Parathyroid adenoma (tissue), 2 donors: ENCODE measurements around the gene CRIM1.
A peak's percentile ranks its signal among the peaks of the same experiment; 100 is the strongest.

Experiments used
- H2AFZ ChIP-seq: fragments of 300-600 bp; sonication (generic); one replicate; pipeline ENCODE4 v1.7.0; 2017; ENCODE audit warnings: antibody characterized with exemption, mild to moderate bottlenecking
- H3K27ac ChIP-seq: fragments of 300-600 bp; sonication (generic); one replicate; pipeline ENCODE4 v1.7.0; 2017
- H3K27me3 ChIP-seq: fragments of 300-600 bp; sonication (generic); one replicate; pipeline ENCODE4 v1.7.0; 2017; ENCODE audit warnings: low read length; ENCODE audit not compliant: control insufficient read depth, insufficient read depth
- H3K36me3 ChIP-seq: fragments of 300-600 bp; sonication (generic); one replicate; pipeline ENCODE4 v1.7.0; 2017; ENCODE audit warnings: low read length; ENCODE audit not compliant: control insufficient read depth, insufficient read depth
- H3K4me1 ChIP-seq: fragments of 300-600 bp; sonication (generic); one replicate; pipeline ENCODE4 v1.7.0; 2017; ENCODE audit warnings: control low read depth
- H3K4me2 ChIP-seq: fragments of 300-600 bp; sonication (generic); one replicate; pipeline ENCODE4 v1.7.0; 2017; ENCODE audit warnings: low read length
- H3K4me3 ChIP-seq: fragments of 300-600 bp; sonication (generic); one replicate; pipeline ENCODE4 v1.7.0; 2017; ENCODE audit warnings: low read depth, low read length
- H3K79me2 ChIP-seq: fragments of 300-600 bp; sonication (generic); one replicate; pipeline ENCODE4 v1.7.0; 2017; ENCODE audit warnings: control low read depth
- H3K9ac ChIP-seq: fragments of 300-600 bp; sonication (generic); one replicate; pipeline ENCODE4 v1.7.0; 2017; ENCODE audit warnings: mild to moderate bottlenecking
- H3K9me3 ChIP-seq: fragments of 300-600 bp; sonication (generic); one replicate; pipeline ENCODE4 v1.7.0; 2017; ENCODE audit warnings: low read length; ENCODE audit not compliant: control insufficient read depth
- TF ChIP-seq, protein P1 (sequence below): fragments of 300-600 bp; sonication (generic); IDR thresholded peaks from one replicate; pipeline ENCODE4 v1.7.0; 2017; ENCODE audit warnings: antibody characterized with exemption, mild to moderate bottlenecking
- donor health status: primary hyperparathyroidism.

CRIM1 gene

DNA sequence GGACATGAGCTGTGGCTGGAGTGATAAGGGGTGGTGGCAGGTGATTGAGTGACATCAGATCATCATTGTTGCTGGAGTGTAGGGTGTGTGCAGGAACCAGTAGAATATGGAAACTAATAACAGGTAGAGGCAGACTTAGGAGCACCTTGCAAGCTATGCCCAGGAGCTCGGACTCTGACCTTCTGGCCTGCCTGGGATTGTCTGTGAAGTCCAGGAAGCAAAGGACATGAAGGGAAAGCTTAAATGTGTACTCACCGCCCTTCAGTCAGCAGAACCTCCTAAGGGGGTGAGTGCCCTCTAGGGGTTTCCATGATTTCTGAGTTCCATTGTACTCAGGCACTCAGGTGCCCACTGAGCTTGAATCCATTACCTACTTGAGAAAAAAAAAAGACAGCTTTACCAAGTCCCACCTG lies 104.2 kb downstream of the CRIM1 start:
- H3K9ac ChIP-seq, result no peak overlapping the region

GRCh38 chr2:36461039-36461681 lies 105.6 kb downstream of the CRIM1 start:
- H2AFZ ChIP-seq, result no peak overlapping the region
- no peak overlapping the region for H3K27ac ChIP-seq
- no peak overlapping the region for H3K9ac ChIP-seq
- no peaks in the 10 kb centered on the region for H3K9me3 ChIP-seq
- TF ChIP-seq, protein P1, sequence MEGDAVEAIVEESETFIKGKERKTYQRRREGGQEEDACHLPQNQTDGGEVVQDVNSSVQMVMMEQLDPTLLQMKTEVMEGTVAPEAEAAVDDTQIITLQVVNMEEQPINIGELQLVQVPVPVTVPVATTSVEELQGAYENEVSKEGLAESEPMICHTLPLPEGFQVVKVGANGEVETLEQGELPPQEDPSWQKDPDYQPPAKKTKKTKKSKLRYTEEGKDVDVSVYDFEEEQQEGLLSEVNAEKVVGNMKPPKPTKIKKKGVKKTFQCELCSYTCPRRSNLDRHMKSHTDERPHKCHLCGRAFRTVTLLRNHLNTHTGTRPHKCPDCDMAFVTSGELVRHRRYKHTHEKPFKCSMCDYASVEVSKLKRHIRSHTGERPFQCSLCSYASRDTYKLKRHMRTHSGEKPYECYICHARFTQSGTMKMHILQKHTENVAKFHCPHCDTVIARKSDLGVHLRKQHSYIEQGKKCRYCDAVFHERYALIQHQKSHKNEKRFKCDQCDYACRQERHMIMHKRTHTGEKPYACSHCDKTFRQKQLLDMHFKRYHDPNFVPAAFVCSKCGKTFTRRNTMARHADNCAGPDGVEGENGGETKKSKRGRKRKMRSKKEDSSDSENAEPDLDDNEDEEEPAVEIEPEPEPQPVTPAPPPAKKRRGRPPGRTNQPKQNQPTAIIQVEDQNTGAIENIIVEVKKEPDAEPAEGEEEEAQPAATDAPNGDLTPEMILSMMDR, result no peak
- H3K4me2 ChIP-seq, result no peak overlapping the region
- no peaks in the 10 kb centered on the region for H3K4me1 ChIP-seq
- H3K27me3 ChIP-seq, result no peaks in the 10 kb centered on the region
- no peaks in the 10 kb centered on the region for H3K79me2 ChIP-seq
- no peak overlapping the region for H3K4me3 ChIP-seq
- H3K36me3 ChIP-seq, result no peaks in the 10 kb centered on the region

More for the DNA sequence above, 104.2 kb downstream of the CRIM1 start:
- H3K79me2 ChIP-seq, result no peaks in the 10 kb centered on the region
- H2AFZ ChIP-seq, result no peak overlapping the region
- no peaks in the 10 kb centered on the region for H3K4me1 ChIP-seq
- TF ChIP-seq, protein P1, result peak; percentile 41
- no peaks in the 10 kb centered on the region for H3K9me3 ChIP-seq
- H3K36me3 ChIP-seq, result no peaks in the 10 kb centered on the region
- H3K4me3 ChIP-seq, result no peak overlapping the region
- H3K27me3 ChIP-seq, result no peaks in the 10 kb centered on the region
- H3K27ac ChIP-seq, result no peak overlapping the region
- H3K4me2 ChIP-seq, result no peak overlapping the region

GRCh38 chr2:36462311-36462935 lies 106.8 kb downstream of the CRIM1 start:
- H3K36me3 ChIP-seq, result no peaks in the 10 kb centered on the region
- no peaks in the 10 kb centered on the region for H3K9me3 ChIP-seq
- no peak overlapping the region for H3K9ac ChIP-seq
- H3K27me3 ChIP-seq, result no peaks in the 10 kb centered on the region
- no peak overlapping the region for H3K4me3 ChIP-seq
- no peak overlapping the region for H2AFZ ChIP-seq
- H3K27ac ChIP-seq, result no peak overlapping the region
- no peaks in the 10 kb centered on the region for H3K79me2 ChIP-seq
- H3K4me1 ChIP-seq, result no peaks in the 10 kb centered on the region
- TF ChIP-seq, protein P1, result no peak
- H3K4me2 ChIP-seq, result no peak overlapping the region

GRCh38 chr2:36463365-36463764 lies 107.8 kb downstream of the CRIM1 start:
- Histone ChIP-seq H3K4me3 (no peak overlapping the region), H3K9me3 (no peaks in the 10 kb centered on the region), H3K79me2 (no peaks in the 10 kb centered on the region), H2AFZ (no peak overlapping the region), H3K9ac (no peak overlapping the region), H3K4me1 (no peaks in the 10 kb centered on the region), H3K36me3 (no peaks in the 10 kb centered on the region), H3K27ac (no peak overlapping the region), H3K4me2 (no peak overlapping the region), H3K27me3 (no peaks in the 10 kb centered on the region)
- TF ChIP-seq, protein P1, result no peak
